ENCODE measurements around the gene KASH5.

DNA sequence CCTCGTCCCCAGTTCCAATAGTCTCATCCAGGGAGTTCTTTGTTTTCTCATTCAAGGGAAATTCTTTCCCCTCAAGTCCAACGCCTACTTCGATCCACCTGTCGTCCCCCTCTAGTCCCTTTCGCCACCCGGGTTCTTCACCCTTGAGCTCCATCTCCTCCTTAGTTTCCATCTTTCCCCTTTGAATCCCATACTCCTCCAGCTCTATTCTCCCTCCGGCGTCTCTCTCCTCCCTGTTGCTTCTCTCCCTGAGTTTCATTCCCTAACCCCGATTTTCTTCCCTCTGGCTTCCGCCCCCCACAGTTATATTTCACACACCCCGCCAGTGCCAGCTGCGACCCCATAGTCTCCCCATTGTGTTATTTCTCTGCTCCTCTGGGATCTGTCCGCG, 53.9 kb downstream of the KASH5 start:
- TF ChIP-seq, protein P1, sequence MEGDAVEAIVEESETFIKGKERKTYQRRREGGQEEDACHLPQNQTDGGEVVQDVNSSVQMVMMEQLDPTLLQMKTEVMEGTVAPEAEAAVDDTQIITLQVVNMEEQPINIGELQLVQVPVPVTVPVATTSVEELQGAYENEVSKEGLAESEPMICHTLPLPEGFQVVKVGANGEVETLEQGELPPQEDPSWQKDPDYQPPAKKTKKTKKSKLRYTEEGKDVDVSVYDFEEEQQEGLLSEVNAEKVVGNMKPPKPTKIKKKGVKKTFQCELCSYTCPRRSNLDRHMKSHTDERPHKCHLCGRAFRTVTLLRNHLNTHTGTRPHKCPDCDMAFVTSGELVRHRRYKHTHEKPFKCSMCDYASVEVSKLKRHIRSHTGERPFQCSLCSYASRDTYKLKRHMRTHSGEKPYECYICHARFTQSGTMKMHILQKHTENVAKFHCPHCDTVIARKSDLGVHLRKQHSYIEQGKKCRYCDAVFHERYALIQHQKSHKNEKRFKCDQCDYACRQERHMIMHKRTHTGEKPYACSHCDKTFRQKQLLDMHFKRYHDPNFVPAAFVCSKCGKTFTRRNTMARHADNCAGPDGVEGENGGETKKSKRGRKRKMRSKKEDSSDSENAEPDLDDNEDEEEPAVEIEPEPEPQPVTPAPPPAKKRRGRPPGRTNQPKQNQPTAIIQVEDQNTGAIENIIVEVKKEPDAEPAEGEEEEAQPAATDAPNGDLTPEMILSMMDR (conservative IDR thresholded peaks at IDR 0.05; ENCODE audit: low read length): no peak
- no peak for TF ChIP-seq EZH2phosphoT487 (IDR thresholded peaks at IDR 0.05; ENCODE audit: borderline replicate concordance)

Measured in Loucy (cell line).